ENCODE data around the gene DICER1.

- TF ChIP-seq CTCF (IDR thresholded peaks at IDR 0.05), result no peak
- TF ChIP-seq POLR2A (IDR thresholded peaks at IDR 0.05), result no peak
- TF ChIP-seq POLR2AphosphoS5 (IDR thresholded peaks at IDR 0.05), result no peak
Measured at GRCh38 chr14:95134304-95134933, 22.9 kb downstream of the DICER1 start.
